HG02981 (cell line): Measurements from ENCODE around the gene VPREB3.

ENCODE experiments used
- ATAC-seq: cut with Tn5 transposase; IDR thresholded peaks from one replicate; pipeline ENCODE4 v1.9.1; 2021; ENCODE audit warnings: mild to moderate bottlenecking, moderate library complexity; ENCODE audit not compliant: unreplicated experiment

VPREB3 gene, protein sequence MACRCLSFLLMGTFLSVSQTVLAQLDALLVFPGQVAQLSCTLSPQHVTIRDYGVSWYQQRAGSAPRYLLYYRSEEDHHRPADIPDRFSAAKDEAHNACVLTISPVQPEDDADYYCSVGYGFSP

DNA sequence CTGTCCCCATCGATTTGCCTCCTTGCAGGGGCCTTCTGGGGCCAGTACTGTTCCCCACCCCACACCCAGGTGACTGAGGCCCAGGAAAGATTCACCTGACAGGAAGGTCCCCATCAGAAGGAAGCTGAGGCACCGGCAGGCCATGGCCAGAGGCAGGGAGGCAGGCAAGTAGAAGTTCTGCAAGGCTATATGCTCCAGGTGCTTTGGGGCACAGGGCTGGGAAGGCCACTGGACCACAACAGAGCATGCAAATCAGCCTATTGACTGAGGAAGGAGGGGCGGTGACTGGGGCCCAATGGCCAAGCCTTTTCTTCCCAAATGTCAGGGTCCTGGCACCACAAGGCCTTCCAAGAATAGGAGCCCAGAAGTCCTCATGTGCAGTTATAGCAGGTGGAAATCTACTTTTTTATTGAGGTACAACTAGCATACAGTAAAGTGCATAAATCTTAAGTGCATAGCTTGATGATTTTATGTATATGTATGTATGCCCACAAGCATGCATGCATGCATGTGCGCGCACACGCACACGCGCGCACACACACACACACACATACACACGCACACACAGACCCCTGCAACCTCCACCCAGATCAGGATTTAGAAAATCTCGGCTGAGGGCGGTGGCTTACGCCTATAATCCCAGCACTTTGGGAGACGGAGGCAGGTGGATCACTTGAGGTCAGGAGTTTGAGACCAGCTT, at the start of gene VPREB3:
VPREB3 (minus strand) TSS at position 206 of the 700 bp plus-strand sequence; CDS start at position 144, 62 bp downstream.
- ATAC-seq, result no peak

DNA sequence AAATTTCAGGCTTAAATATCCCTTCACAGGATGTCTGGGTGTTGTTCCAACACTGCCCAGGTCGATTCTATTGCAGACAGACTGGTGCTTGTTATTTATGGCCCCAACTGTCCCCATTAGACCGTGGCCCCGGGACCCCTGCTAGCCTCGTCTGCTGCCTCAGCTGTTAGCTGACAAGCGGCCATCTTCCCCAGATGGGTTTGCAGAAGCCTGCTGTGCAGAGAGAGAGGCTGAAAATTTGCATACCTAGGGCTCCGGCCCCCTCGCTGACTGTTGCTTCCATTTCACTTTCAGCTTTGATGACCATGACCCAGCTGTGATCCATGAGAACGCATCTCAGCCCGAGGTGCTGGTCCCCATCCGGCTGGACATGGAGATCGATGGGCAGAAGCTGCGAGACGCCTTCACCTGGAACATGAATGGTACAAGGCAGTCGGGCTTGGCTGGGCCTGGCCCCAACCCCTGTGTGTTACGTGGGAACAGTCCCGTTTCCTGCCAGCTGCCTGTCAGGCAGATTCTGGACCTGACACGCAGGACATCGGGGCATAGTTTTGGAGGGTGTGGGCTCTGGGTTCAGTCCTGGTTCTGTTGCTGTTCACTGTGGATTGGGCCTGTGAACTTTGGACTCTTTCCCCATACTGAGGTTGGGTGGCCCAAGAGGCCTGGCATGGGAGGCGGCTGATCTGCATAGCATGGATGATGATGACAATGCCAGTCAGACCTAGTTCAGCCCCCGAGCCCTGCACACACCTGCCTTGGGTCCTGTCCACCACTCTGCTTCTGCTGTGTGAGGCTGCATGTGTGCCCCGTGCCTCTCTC, 49.0 kb upstream of the VPREB3 start:
- no peak for ATAC-seq

DNA sequence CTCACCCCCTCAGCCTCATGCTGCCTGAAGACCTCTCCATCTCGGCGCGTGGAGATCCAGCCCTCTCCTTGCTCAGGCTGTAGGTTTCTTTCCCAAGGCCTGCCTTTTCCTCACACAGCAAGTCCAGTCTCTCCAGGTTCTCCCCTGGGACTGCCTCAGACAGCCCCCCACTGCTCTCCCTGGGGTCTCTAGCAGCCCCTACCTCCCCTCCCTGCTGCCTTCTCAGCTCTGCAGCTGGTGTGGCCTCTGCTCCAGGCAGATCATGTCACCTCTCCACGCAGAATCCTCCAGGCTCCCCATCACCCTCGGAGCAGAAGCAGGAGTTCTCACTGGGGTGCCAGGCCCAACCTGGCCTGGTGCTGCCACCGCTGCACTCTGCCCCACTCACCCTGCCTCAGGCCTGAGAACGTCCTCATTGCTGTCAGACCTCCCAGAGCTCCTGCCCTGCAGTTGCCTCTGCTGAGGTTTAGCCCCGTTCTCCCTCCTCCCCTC, 47.7 kb upstream of the VPREB3 start:
- no peak for ATAC-seq

DNA sequence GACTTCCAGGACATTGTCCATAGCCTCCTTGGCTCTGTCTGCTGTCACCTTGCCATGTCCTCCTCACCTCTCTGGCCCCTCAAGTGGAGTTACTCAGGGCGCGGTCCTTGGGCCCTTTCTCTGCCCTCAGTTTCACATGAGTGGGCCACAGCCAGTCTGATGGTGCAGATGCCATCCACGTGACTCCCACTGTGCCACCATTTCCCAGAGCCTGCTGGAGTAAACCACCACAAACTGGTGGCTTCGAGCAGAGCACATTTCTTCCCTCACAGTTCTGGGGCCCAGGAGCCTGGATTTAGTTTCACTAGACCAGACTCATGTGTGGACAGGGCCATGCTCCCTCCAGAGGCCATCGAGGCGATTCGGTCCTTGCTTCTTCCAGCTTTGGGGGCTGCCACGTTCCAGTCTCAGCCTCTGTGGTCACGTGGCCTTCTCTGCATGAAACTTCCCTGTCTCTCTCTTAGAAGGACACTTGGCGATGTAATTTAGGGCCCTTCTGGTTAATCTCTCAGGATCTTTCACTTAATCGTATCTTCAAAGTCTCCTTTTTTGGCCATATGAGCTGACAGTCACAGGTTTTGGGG, 47.1 kb upstream of the VPREB3 start:
- ATAC-seq, result no peak

DNA sequence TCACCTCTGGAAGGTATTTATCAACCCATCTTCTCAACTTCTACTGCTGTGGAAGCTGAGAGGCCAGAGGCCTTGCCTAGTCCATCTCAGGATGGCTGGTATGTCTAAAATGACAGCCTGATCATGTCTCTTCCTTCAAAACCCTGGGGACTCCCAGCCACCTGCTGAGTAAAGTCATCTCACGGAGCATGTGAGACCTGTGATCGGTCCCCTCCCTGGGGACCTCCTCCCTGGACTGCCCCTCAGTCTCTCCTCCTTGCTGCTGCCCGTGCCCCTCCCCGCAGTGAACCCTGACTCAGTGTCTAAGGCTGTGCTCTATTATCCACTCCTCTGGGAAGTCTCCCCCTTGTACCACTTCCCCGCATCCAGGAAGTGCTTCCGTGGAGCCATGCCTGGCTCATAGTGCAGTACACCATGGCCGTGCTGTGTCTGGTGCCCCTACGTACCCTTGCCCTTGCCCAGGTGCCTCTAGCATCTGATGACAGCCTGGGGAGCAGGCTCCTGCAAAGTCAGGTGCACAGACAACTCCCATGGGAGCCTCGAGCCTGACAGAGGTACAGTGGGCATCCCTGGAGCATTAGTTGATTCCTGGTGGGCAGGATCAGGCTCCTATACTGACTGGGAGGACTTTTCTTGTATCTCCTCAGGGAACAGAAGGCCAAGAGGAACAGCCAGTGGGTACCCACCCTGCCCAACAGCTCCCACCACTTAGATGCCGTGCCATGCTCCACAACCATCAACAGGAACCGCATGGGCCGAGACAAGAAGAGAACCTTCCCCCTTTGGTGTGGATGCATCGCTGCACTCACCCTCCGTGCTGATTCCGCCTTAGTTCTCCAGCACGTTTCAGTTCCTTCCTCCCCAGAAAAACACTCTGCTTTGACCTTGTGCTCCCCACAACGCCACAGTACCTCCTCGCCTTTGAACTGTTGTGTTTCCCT, 46.3 kb upstream of the VPREB3 start:
- peak; percentile 63 for ATAC-seq

DNA sequence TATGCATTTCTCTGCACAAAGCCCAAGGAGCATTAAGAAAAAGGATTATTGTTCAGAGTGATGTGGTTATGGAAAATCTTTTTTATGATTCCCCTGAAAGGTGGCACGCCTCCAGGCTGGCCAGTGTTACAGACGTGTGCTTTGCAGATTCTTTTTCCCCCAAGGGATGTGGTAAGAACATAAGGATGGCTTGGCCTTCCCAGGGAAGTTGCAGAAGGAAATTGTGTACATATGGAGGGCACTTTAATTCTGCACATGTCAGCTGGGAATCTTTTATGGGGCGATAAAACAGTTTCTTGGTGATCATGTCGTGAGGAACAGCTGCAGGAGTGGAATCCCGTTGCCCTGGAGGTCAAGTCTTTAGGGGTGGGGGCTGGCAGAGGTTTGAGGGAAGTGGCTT, 42.2 kb upstream of the VPREB3 start:
- no peak for ATAC-seq

DNA sequence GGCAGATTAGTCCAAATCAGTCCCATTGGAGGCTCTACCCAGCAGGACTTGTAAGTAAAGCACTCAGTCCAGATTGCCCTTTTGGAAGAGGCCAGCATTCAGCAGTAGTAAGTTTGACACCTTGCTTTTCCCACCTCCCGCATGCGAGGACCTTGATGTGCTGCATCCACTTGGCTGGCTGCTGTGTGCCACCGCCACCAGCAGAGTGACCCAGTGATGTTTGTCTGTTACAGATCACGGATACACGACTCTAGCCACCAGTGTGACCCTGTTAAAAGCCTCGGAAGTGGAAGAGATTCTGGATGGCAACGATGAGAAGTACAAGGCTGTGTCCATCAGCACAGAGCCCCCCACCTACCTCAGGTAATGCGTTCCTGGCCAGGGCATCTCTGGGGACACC, 39.1 kb upstream of the VPREB3 start:
- no peak for ATAC-seq

DNA sequence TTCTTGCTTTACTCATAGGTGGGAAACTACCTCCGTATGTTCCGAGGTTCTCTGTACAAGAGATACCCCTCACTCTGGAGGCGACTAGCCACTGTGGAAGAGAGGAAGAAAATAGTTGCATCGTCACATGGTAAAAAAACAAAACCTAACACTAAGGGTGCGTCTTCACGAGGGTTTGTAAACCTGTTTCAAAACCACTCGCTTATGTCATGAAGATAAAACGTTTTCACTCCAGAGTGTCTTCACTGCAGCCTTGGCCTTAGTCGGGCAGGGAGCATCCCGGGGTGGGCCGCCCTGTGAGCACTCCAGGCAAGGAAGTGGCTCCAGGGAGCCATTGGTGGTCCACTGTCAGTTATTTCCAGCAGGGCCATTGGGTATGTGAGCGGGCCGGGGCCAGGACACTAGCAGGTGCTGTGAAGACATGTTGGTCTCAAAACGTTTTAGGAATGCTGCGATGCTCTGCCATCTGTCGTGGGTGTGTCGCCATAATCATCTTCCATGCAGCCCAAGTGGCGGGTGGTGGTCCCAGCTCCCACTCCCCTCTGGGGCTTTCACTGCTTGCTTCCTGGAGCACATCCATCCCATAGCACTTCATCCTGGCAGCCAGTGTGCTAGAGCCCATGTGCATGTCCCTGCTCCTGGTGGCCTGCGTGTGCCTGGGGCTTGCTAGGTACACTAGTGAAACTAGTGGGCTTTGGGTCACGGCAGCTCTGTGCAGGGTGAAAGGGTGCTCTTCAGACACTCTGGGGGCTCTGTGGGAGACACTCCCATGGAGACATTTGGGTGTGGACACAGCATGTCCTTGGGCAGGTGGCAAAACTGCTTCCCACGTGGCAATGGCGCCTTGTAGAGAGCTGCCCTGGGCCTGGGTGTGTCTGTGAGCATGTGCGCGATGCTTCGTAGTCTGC, 37.8 kb upstream of the VPREB3 start:
- ATAC-seq, result no peak

DNA sequence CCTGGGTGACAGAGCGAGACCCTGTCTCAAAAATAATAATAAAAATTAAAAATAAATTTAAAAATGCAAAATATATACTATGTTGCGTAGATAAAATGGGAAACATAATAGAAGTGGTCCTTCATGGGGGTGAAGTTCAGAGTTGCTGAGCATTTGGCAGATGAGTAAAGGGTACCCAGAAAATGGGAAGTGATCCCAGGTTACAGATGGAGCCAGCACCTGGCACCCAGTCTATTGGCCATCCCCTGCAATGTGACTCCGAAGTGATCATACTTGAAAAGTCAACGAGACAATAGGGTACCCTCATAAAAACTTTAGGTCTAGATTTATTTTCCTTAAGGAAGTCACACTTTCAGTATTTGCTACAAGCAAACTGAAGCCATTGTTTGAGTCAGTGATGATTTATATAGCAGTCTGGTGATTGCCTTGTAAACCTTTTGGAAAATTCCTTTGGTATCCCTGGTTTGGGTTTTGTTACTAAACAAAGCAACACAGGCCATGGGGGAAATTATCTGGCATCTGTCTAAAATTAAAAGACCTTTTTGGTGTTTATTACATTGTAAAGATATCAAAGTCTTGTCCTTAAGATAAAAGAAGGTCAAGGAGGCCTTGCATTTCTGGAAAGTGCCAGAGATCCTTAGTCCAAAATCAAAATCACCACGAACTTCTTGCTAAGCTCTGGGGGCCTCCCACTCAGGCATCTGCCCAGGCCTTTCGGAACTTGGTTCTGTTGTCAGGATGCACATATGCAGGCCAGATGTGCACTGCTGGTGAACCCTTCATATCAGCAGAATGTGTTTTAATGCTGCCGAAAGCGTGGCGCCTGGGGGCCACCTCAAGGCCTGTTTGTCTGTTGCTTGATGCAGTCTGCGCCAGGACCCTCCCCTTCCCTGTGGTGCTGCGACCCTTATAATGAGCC, 36.9 kb upstream of the VPREB3 start:
- ATAC-seq, result no peak

DNA sequence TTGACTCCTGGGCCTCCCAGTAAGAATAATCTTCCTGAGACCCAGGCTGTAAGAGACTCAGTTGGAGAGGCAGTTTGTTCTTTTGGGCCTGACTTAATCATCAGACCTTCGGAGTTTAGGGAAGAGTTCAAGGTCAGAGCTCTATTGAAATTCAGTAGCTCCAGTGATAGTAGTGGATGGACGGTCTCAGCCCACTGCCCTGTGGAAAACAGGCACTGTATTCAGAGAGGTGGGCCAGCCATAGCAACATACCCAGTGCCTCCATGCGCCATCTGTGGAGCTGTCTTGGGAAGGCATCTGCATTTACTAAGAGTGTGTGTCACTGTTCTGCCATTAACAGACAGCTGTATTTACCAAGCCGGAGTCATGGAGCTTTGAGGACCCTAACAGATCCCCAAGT, 35.4 kb upstream of the VPREB3 start:
- ATAC-seq, result no peak

DNA sequence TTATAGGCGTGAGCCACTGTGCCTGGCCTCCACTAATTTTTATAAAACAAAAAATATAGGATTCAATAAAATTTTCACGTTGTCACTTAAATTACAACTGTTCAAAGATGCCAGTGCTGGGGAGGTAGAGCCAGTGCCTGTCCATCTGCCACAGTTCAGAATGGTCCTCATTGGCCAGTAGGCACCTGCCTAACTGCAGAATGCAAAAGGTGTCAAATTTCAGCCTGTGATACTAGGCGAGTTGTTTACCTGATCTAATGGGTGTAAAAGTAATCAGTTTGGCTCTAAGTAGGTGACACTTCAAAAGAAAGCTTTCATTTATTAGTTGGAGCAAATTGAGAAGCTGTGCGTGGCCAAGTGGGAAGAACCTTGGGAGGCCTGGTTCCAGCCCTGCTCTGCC, 34.9 kb upstream of the VPREB3 start:
- ATAC-seq, result no peak

DNA sequence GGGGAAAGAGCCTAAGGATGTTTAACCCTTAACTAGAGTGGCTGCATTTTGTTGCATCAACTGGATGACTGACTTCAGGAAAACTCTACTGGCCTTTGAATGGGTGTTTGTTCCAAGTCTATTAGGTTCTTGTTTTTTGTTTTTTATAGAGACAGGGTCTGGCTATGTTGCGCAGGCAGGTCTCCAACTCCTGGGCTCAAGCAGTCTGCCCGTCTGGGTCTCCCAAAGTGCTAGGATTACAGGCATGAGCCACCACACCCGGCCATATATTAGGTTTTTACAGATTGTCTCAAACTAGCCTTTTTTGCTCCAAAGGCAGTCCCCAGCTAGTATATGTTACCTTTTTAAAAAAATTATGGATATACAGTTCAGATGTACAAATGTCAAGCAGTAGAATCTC, 33.7 kb upstream of the VPREB3 start:
- ATAC-seq, result no peak

DNA sequence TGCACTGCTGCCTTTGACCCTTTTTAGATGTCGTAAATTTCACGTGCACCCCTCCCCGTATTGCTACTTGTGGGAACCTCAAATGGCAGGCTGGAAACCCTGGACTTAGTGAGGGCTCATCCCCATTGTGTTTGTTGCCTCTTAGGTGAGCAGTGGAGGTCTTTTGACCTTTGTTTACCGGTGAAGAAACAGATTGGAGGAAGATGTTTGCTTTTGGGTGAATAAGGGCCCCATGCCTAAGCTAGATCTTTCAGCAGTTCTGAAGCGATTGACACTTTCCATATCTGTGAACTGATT, 33.3 kb upstream of the VPREB3 start:
- no peak for ATAC-seq

DNA sequence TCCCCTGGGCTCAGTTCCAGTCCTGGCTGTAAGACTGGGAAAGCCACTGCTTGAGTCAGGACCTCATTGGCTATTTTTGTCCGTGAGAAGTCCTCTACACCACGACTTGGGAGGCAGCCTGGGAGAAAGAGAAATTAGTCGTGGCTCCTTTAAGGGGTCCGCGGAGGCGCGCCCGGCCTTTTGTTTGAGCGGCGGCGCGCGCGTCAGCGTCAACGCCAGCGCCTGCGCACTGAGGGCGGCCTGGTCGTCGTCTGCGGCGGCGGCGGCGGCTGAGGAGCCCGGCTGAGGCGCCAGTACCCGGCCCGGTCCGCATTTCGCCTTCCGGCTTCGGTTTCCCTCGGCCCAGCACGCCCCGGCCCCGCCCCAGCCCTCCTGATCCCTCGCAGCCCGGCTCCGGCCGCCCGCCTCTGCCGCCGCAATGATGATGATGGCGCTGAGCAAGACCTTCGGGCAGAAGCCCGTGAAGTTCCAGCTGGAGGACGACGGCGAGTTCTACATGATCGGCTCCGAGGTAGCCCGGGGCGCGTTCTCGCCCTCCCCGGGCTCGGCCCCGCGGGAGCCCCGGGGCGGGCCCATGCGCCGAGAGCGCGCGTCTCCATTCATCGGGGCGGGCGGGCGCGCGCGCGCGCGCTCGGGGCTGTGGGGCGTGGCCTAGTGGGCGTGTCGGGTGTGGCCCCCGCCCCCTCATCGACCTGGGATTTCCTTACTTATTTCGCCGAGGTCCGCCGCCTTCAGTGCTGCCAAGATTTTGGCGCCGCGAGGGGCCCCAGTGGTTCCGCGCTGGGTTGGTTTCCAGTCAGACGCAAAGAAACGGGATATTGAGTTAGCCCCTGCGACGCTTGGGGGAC, 32.8 kb upstream of the VPREB3 start, which contains the start of gene SMARCB1:
SMARCB1 (plus strand) TSS at position 215 of the 848 bp plus-strand sequence; CDS start at position 419, 204 bp downstream.
- ATAC-seq, result peak; percentile 74

DNA sequence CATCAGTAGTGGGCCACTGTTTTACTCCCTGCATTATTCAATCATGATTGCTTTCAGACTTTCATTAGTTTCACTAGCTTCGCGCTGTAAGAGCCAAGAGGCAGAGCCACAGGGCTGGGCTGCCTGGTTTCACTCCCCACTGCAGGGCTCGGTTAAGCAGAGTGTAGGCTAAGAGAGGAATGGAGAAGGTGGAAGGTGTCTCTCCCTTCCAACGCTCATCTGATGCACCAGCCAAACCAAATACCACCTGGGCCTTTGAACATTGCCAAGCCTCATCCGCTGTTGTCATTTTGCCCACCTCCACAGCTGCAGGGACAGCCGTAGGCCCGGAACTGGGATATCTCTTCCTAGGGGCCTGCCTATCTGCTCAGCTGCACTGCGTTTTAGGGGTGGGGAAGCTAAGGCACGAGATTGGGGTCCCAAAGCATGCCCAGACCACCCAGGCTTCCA, 32.1 kb upstream of the VPREB3 start:
- ATAC-seq, result no peak

DNA sequence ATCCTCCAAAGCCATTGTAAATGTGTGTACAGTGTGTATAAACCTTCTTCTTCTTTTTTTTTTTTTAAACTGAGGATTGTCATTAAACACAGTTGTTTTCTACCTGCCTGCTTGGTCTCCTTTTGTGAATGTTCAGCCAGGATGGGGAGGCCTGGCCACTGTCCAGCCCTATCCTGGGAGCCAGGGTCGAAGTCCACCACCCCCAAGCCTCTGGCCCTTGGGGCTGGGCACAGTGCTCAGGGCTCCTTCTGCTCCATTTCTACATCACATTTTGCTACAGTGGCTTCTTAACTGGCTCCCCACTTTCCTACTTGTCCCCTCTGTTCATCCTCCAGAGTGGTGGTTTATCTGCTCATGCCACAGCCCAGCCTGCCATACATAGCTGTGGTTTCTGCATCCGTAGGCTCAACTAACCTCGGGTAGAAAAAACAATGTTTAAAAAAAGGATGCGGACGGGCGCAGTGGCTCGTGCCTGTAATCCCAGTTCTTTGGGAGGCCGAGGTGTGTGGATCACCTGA, 30.0 kb upstream of the VPREB3 start:
- no peak for ATAC-seq
